Colon (tissue), 2 donors: ENCODE measurements around the gene MEGF9.

Experiments used
- FAIRE-seq: peaks from 2 replicates; lab custom pipeline; 2012; peaks lifted over from hg19 to GRCh38; lab: Jason Lieb, UNC
- donor health status: control.
- donor health status: control.

MEGF9 gene

GRCh38 chr9:120621941-120622340 is 92.3 kb downstream of the MEGF9 start:
- no peak for FAIRE-seq

- no peak for FAIRE-seq
Observed at GRCh38 chr9:120619751-120620655, 94.3 kb downstream of the MEGF9 start.

GRCh38 chr9:120616966-120617935 is 97.0 kb downstream of the MEGF9 start:
- no peak for FAIRE-seq

- no peak for FAIRE-seq
Observed at GRCh38 chr9:120612218-120612617, 102.1 kb downstream of the MEGF9 start.

GRCh38 chr9:120611690-120612068 is 102.6 kb downstream of the MEGF9 start:
- no peak for FAIRE-seq

- no peak for FAIRE-seq
Observed at GRCh38 chr9:120610975-120611689, 103.1 kb downstream of the MEGF9 start.

GRCh38 chr9:120609636-120610035 is 104.6 kb downstream of the MEGF9 start:
- no peak for FAIRE-seq

GRCh38 chr9:120608421-120608820 is 105.8 kb downstream of the MEGF9 start:
- no peak for FAIRE-seq

- no peak for FAIRE-seq
Observed at GRCh38 chr9:120603591-120603990, 110.7 kb downstream of the MEGF9 start.

- FAIRE-seq, result no peak
Observed at GRCh38 chr9:120603010-120603409, 111.3 kb downstream of the MEGF9 start.

GRCh38 chr9:120593955-120594277 is 120.4 kb downstream of the MEGF9 start:
- FAIRE-seq, result no peak

- no peak for FAIRE-seq
Observed at GRCh38 chr9:120593250-120593954, 120.9 kb downstream of the MEGF9 start.

- no peak for FAIRE-seq
Observed at GRCh38 chr9:120592210-120592609, 122.1 kb downstream of the MEGF9 start.

GRCh38 chr9:120587328-120587727 is 126.9 kb downstream of the MEGF9 start:
- FAIRE-seq, result no peak

GRCh38 chr9:120583958-120584369 is 130.3 kb downstream of the MEGF9 start:
- no peak for FAIRE-seq

- FAIRE-seq, result peak; percentile 24
Observed at GRCh38 chr9:120580051-120580896, 134.0 kb downstream of the MEGF9 start, which contains the start of gene CDK5RAP2. CDK5RAP2 (minus strand) TSS chr9:120580167; CDS start chr9:120579978, 189 bp downstream.

GRCh38 chr9:120579139-120580050 is 134.9 kb downstream of the MEGF9 start:
- no peak for FAIRE-seq

- FAIRE-seq, result no peak
Observed at GRCh38 chr9:120574473-120574872, 139.8 kb downstream of the MEGF9 start.

GRCh38 chr9:120572472-120572871 is 141.8 kb downstream of the MEGF9 start:
- FAIRE-seq, result no peak
